Natural killer cell treated with Interleukin-12 subunit alpha and Interleukin-12 subunit beta and Interleukin-15 and Interleukin-18, amount 100 ng/mL, for 72 hours (primary cell): ENCODE data around the gene M6PR. TPM values are rescaled to one million over a fixed set of nuclear protein-coding genes. Genes with fewer than 3 reads are reported as not detected.
"Not testable (repeated sequence)": the region's sequence is repeated elsewhere in the genome, so short reads cannot be mapped to it uniquely, and the experiment has no call there.

Experiments used
- ATAC-seq, 2 donors: fragments of 150-1000 bp; cut with Tn5 transposase in 1 of 2; sonication (Bioruptor Pico), chemical (Tn5 transposase) in 1 of 2; 2 replicates each; pipeline ENCODE4 v1.10.0; 2021
- DNase-seq: peaks from one replicate; pipeline ENCODE4 v3.0.0; 2022; ENCODE audit warnings: low spot score
- H3K27ac Mint-ChIP-seq, 2 donors: 1 replicate in 1 of 2; 2 replicates in 1 of 2; pipeline ENCODE4 v1.8.0; 2022; ENCODE audit warnings: mixed read lengths in 2 of 2, mild to moderate bottlenecking in 1 of 2, moderate library complexity in 1 of 2
- H3K27me3 Mint-ChIP-seq, 2 donors: 1 replicate in 1 of 2; 2 replicates in 1 of 2; pipeline ENCODE4 v1.8.0; 2022; ENCODE audit warnings: mixed read lengths in 2 of 2
- H3K36me3 Mint-ChIP-seq: one replicate; pipeline ENCODE4 v1.8.0; 2022; ENCODE audit warnings: mixed read lengths
- H3K4me1 Mint-ChIP-seq, 2 donors: 1 replicate in 1 of 2; 2 replicates in 1 of 2; pipeline ENCODE4 v1.8.0; 2022; ENCODE audit warnings: low read depth in 2 of 2, mixed read lengths in 2 of 2, mild to moderate bottlenecking in 1 of 2
- H3K4me3 Mint-ChIP-seq: one replicate; pipeline ENCODE4 v1.8.0; 2022; ENCODE audit warnings: mixed read lengths
- H3K9me3 Mint-ChIP-seq: 2 replicates; pipeline ENCODE4 v1.8.0; 2022; ENCODE audit warnings: mixed read lengths
- total RNA-seq, 2 donors: library from RNA; stranded (reverse); gene quantifications; one replicate each; pipeline ENCODE4 v1.2.3, GENCODE V29; 2022

Gene M6PR
- total RNA-seq, 2 donors from 2014 or later = 213 to 346 TPM

DNA sequence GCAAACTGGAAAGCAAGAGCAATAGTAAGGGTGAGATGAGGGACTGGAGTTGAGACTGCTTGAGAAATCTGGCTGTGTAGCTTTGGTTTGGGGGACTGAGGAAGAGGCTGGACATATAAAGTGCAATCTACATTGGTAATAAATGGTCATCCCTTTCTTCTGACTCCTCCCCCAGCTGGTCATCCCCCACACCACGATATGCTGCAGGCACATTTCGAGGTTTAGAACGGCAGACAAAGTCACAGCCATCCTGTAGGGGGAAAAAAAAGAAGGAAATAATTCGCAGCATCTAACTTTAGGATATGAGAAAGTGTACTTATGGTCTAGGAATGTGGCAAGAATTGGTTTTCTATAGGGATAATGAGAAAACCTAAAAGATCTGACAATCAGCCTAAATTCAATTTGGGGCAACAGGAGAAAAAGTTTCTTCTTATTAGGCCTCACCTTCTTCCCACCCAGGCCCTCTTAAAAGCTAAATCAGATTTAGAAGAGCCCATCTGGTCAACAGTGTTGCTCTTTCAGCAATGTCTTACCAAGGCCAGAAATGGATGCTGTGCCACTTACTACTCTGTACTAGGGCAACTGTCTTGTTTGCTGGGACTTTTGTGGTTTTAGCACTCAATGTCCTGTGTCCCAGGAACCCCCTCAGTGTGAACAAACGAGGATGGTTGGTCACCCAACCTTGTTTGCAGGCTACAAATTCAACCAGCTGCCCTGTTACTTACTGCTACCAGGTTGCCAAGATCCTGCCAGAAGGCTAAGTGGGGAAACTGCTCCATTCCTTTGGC lies 7.6 kb downstream of the M6PR start:
- Mint-ChIP-seq H3K27ac (peak overlapping the region; percentile 11 to 45), H3K4me1 (peaks cover 17 to 22% of the 10 kb centered on the region in 2 donors), H3K4me3 (no peak overlapping the region), H3K36me3 (peaks cover 41% of the 10 kb centered on the region), H3K27me3 (no peaks in the 10 kb centered on the region), H3K9me3 (no peaks in the 10 kb centered on the region)
- ATAC-seq = no peak
- DNase-seq = no peak

- not testable (repeated sequence) for H3K9me3 Mint-ChIP-seq, ATAC-seq, H3K27me3 Mint-ChIP-seq, H3K4me3 Mint-ChIP-seq, DNase-seq, H3K27ac Mint-ChIP-seq, H3K4me1 Mint-ChIP-seq
- H3K36me3 Mint-ChIP-seq = peaks cover 33% of the 10 kb centered on the region
Observed at GRCh38 chr12:8937842-8938442, 11.5 kb downstream of the M6PR start.

GRCh38 chr12:8936735-8937134 lies 12.7 kb downstream of the M6PR start:
- no peak overlapping the region for H3K27ac Mint-ChIP-seq
- DNase-seq (no peak), ATAC-seq (no peak)
- no peaks in the 10 kb centered on the region for H3K27me3 Mint-ChIP-seq
- H3K36me3 Mint-ChIP-seq = peaks cover 24% of the 10 kb centered on the region
- no peaks in the 10 kb centered on the region for H3K4me1 Mint-ChIP-seq
- no peaks in the 10 kb centered on the region for H3K9me3 Mint-ChIP-seq
- H3K4me3 Mint-ChIP-seq = no peak overlapping the region

DNA sequence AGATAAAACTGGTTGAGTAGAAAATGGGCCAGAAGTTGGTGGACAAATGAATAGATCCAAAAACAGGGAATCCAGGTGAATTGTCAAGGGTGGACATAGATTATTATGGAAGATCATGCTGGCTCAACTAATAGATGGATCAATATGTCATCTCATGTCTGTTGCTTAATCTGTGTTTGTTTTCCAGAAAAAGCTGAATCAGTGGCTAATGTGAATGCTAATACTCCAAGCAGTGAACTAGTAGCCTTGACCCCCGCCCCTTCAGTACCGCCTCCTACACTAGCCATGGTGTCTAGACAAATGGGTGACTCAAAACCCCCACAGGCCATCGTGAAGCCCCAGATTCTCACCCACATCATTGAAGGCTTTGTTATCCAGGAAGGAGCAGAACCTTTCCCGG lies 15.4 kb downstream of the M6PR start:
- H3K36me3 Mint-ChIP-seq = peaks cover 17% of the 10 kb centered on the region
- H3K9me3 Mint-ChIP-seq, ATAC-seq, H3K27ac Mint-ChIP-seq, DNase-seq, H3K4me3 Mint-ChIP-seq, H3K27me3 Mint-ChIP-seq, H3K4me1 Mint-ChIP-seq: not testable (repeated sequence)

GRCh38 chr12:8932464-8932863 lies 17.0 kb downstream of the M6PR start:
- H3K4me3 Mint-ChIP-seq, ATAC-seq, DNase-seq, H3K9me3 Mint-ChIP-seq, H3K27ac Mint-ChIP-seq, H3K27me3 Mint-ChIP-seq, H3K4me1 Mint-ChIP-seq: not testable (repeated sequence)
- peaks cover 11% of the 10 kb centered on the region for H3K36me3 Mint-ChIP-seq

- not testable (repeated sequence) for H3K27me3 Mint-ChIP-seq, ATAC-seq, H3K4me3 Mint-ChIP-seq, H3K4me1 Mint-ChIP-seq, H3K27ac Mint-ChIP-seq, DNase-seq, H3K9me3 Mint-ChIP-seq
- H3K36me3 Mint-ChIP-seq = peaks cover 11% of the 10 kb centered on the region
Observed at GRCh38 chr12:8930655-8931323, 18.7 kb downstream of the M6PR start.

- no peaks in the 10 kb centered on the region for H3K27me3 Mint-ChIP-seq
- DNase-seq = no peak
- no peak overlapping the region for H3K27ac Mint-ChIP-seq
- H3K36me3 Mint-ChIP-seq = peaks cover 11% of the 10 kb centered on the region
- no peak overlapping the region for H3K4me3 Mint-ChIP-seq
- H3K9me3 Mint-ChIP-seq = no peaks in the 10 kb centered on the region
- ATAC-seq = no peak
- H3K4me1 Mint-ChIP-seq = no peaks in the 10 kb centered on the region
Observed at GRCh38 chr12:8922544-8922943, 26.9 kb downstream of the M6PR start.

GRCh38 chr12:8919643-8920042 lies 29.8 kb downstream of the M6PR start:
- DNase-seq, H3K4me1 Mint-ChIP-seq, H3K27me3 Mint-ChIP-seq, H3K4me3 Mint-ChIP-seq, ATAC-seq, H3K9me3 Mint-ChIP-seq, H3K27ac Mint-ChIP-seq: not testable (repeated sequence)
- H3K36me3 Mint-ChIP-seq = peaks cover 11% of the 10 kb centered on the region

DNA sequence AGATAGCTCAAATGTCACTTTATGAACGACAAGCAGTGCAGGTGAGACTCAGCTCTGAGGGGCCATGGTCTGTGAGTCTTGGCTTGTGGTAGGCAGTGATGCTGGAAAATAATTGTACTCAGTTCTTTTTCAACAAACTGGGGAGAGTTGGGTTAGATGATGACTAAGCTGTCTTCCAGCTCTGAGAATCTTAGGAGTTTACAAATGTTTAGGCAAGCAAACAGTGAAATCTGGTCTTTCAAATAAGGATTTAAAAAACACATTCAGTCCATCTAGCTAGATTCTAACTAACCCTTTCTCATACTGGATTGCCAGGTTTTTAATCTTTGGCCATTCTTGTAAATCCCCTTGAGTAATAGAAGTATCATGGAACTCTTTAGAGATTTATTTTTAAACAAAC lies 31.7 kb downstream of the M6PR start:
- Mint-ChIP-seq H3K27me3 (no peaks in the 10 kb centered on the region), H3K36me3 (peaks cover 6% of the 10 kb centered on the region), H3K9me3 (no peaks in the 10 kb centered on the region), H3K4me1 (peaks cover 6 to 7% of the 10 kb centered on the region in 2 donors), H3K27ac (no peak overlapping the region), H3K4me3 (no peak overlapping the region)
- DNase-seq (no peak), ATAC-seq (no peak)

DNA sequence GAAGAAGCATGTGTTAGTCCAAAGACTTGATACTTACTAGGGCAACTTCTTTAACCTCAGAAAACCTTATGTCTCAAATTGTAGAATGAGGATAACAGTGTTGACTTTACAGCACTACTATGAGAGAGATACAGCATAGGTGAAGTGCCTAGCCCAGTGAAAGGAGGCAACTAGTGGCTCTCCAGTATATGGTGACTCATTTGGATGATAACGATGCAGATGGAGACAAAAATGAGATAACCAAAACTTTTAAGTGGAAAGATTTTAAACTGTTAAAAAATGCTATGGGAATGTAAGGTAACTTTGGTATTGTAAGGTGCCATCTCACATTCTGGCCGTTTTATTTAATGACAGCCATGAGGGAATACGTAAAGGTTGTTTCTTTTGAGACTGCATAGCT lies 32.4 kb downstream of the M6PR start:
- no peak overlapping the region for H3K4me3 Mint-ChIP-seq

GRCh38 chr12:8916154-8916553 lies 33.3 kb downstream of the M6PR start:
- Mint-ChIP-seq H3K4me3 (no peak overlapping the region), H3K36me3 (no peaks in the 10 kb centered on the region), H3K27ac (no peak overlapping the region), H3K4me1 (peaks cover 6 to 7% of the 10 kb centered on the region in 2 donors), H3K9me3 (no peaks in the 10 kb centered on the region), H3K27me3 (no peaks in the 10 kb centered on the region)
- DNase-seq (no peak), ATAC-seq (no peak)

More for the DNA sequence above, 32.4 kb downstream of the M6PR start:
- H3K36me3 Mint-ChIP-seq = no peaks in the 10 kb centered on the region
- peaks cover 6 to 7% of the 10 kb centered on the region in 2 donors for H3K4me1 Mint-ChIP-seq
- no peak overlapping the region for H3K27ac Mint-ChIP-seq
- no peaks in the 10 kb centered on the region for H3K9me3 Mint-ChIP-seq
- H3K27me3 Mint-ChIP-seq = no peaks in the 10 kb centered on the region
- ATAC-seq (no peak), DNase-seq (no peak)

DNA sequence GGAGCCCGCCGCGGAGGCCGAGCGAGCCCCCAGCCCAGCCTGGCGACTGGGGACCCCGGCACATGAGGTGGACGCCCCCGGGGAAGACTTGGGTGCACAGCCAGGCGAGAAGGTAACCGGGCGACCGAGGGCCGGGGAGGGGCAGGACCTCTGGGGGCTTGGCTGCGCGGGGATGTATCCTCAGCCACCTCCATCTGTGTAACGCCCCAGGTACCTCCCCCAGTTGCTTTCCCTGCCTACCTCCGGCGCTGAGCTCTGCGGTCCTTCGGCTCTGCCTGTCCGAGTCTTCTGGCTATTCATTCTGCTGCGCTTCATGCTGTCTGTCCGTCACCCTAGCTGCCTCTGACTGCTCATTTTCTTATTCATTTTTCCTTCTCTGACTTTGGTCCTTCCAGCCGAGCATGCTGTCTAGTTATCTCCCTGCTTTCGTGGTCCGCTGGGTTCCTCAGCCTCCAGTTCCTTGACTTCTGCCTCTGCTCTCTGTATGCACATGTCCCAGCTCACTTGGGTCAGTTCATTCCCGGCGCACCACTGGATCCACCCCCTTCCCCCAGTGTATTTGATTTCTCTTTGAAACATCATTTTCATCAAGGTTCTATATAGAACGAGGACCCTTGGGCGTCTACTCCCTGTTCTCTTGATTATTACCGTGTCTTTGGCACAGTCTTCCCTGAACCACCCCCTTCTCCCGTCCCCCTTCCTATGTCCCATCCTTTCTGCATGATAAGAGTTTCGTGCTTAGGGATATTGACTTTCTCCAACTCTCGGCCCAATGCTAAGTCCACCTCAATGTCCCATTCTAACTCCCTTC lies 34.5 kb downstream of the M6PR start:
- peaks cover 6 to 7% of the 10 kb centered on the region in 2 donors for H3K4me1 Mint-ChIP-seq
- DNase-seq (peak; percentile 70), ATAC-seq (peak; percentile 85 to 86)
- no peaks in the 10 kb centered on the region for H3K36me3 Mint-ChIP-seq
- no peaks in the 10 kb centered on the region for H3K27me3 Mint-ChIP-seq
- no peak overlapping the region for H3K4me3 Mint-ChIP-seq
- H3K9me3 Mint-ChIP-seq = no peaks in the 10 kb centered on the region
- H3K27ac Mint-ChIP-seq = no peak overlapping the region

DNA sequence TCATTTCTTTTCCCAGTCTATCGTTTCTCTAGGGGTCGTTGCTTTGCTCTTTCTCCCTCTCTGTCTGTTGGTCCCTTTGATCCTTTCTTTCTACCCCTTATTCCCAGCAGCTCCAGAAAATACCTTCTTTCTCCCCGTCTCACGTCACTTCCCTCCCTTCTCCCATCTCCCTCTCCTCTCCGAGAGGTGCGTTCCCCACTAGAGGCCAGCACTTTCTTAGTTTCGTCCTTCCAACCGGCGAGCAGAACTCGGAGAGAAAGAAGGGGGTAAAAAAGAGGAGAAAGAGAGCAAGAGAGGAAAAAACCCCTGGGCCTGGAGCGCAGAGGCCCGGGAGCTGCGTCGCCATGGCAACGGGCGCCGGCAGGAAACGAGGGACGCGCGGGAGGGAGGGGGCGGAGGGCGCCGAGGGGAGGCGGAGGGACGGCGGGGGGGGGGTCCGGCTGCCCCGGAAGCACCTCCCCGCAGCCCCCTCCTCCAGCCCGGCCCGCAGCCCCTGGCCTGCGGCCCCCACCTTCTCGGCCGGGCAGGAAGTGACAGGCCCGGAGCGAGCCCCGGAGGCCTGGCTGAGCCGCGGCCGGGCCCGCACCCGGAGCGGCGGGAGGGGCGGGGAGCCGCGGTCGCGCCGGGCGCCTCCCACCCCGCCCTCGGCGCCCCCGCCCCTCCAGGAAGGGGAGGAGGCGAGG lies 35.3 kb downstream of the M6PR start, which contains the start of gene PHC1:
PHC1 (plus strand) TSS at position 477 of the 683 bp plus-strand sequence. CDS start 3,169 bp downstream, outside the sequence.
- not testable (repeated sequence) for H3K4me1 Mint-ChIP-seq, H3K9me3 Mint-ChIP-seq, H3K36me3 Mint-ChIP-seq, H3K27me3 Mint-ChIP-seq
- Mint-ChIP-seq H3K4me3 (peak within 1 kb of the TSS; percentile 82), H3K27ac (peak within 1 kb of the TSS in 1 of 2 donors; percentile 83)
- DNase-seq (peak; percentile 81), ATAC-seq (peak; percentile 88 to 90)
